A172 (cell line): ENCODE results near the gene PARM1. TPM values are rescaled to one million over a fixed set of nuclear protein-coding genes. Genes with fewer than 3 reads are reported as not detected.

Experiments
- DNase-seq: peaks from one replicate; pipeline ENCODE4 v3.0.0-alpha.2; 2015; ENCODE audit warnings: low spot score
- total RNA-seq: library from RNA; depleted of rRNA; stranded (reverse); fragments of >200 nt; shearing (Covaris generic); gene quantifications from 2 replicates; pipeline ENCODE4 v1.2.3, GENCODE V29; 2014

PARM1 gene
- total RNA-seq, 1 experiment from 2014 or later, result not detected

- no peak for DNase-seq
Measured at GRCh38 chr4:75030649-75031235, 97.8 kb downstream of the PARM1 start.

- DNase-seq, result no peak
Measured at GRCh38 chr4:75031775-75032174, 98.9 kb downstream of the PARM1 start.

GRCh38 chr4:75034523-75034922, 101.6 kb downstream of the PARM1 start:
- no peak for DNase-seq

GRCh38 chr4:75035321-75035720, 102.4 kb downstream of the PARM1 start:
- no peak for DNase-seq

- no peak for DNase-seq
Measured at GRCh38 chr4:75036046-75036830, 103.3 kb downstream of the PARM1 start.

- DNase-seq, result no peak
Measured at GRCh38 chr4:75037252-75037651, 104.3 kb downstream of the PARM1 start.

- DNase-seq, result no peak
Measured at GRCh38 chr4:75038376-75038775, 105.5 kb downstream of the PARM1 start.

GRCh38 chr4:75040703-75041102, 107.8 kb downstream of the PARM1 start:
- DNase-seq, result no peak

- DNase-seq, result no peak
Measured at GRCh38 chr4:75042601-75043208, 109.8 kb downstream of the PARM1 start.

GRCh38 chr4:75046226-75046625, 113.3 kb downstream of the PARM1 start:
- no peak for DNase-seq

GRCh38 chr4:75046641-75047040, 113.7 kb downstream of the PARM1 start:
- DNase-seq, result no peak

GRCh38 chr4:75048208-75048879, 115.4 kb downstream of the PARM1 start:
- DNase-seq, result no peak

- no peak for DNase-seq
Measured at GRCh38 chr4:75051431-75051830, 118.5 kb downstream of the PARM1 start.

GRCh38 chr4:75053352-75053751, 120.4 kb downstream of the PARM1 start:
- DNase-seq, result no peak

- DNase-seq, result no peak
Measured at GRCh38 chr4:75054078-75054477, 121.2 kb downstream of the PARM1 start.

GRCh38 chr4:75056277-75056676, 123.4 kb downstream of the PARM1 start:
- DNase-seq, result no peak

- DNase-seq, result no peak
Measured at GRCh38 chr4:75057369-75057768, 124.5 kb downstream of the PARM1 start.

GRCh38 chr4:75058486-75058885, 125.6 kb downstream of the PARM1 start:
- no peak for DNase-seq

GRCh38 chr4:75063433-75063832, 130.5 kb downstream of the PARM1 start:
- DNase-seq, result no peak

- DNase-seq, result no peak
Measured at GRCh38 chr4:75065909-75066308, 133.0 kb downstream of the PARM1 start.

GRCh38 chr4:75069493-75070074, 136.7 kb downstream of the PARM1 start:
- DNase-seq, result no peak

GRCh38 chr4:75071317-75071716, 138.4 kb downstream of the PARM1 start:
- DNase-seq, result no peak
